GM21619 (cell line): ENCODE measurements around the gene WDR37.
A peak's percentile ranks its signal among the peaks of the same experiment; 100 is the strongest.
"Not testable (repeated sequence)": the region's sequence is repeated elsewhere in the genome, so short reads cannot be mapped to it uniquely, and the experiment has no call there.

Experiments
- ATAC-seq: cut with Tn5 transposase; IDR thresholded peaks from one replicate; pipeline ENCODE4 v1.9.1; 2021; ENCODE audit not compliant: unreplicated experiment

Gene WDR37, protein sequence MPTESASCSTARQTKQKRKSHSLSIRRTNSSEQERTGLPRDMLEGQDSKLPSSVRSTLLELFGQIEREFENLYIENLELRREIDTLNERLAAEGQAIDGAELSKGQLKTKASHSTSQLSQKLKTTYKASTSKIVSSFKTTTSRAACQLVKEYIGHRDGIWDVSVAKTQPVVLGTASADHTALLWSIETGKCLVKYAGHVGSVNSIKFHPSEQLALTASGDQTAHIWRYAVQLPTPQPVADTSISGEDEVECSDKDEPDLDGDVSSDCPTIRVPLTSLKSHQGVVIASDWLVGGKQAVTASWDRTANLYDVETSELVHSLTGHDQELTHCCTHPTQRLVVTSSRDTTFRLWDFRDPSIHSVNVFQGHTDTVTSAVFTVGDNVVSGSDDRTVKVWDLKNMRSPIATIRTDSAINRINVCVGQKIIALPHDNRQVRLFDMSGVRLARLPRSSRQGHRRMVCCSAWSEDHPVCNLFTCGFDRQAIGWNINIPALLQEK

DNA sequence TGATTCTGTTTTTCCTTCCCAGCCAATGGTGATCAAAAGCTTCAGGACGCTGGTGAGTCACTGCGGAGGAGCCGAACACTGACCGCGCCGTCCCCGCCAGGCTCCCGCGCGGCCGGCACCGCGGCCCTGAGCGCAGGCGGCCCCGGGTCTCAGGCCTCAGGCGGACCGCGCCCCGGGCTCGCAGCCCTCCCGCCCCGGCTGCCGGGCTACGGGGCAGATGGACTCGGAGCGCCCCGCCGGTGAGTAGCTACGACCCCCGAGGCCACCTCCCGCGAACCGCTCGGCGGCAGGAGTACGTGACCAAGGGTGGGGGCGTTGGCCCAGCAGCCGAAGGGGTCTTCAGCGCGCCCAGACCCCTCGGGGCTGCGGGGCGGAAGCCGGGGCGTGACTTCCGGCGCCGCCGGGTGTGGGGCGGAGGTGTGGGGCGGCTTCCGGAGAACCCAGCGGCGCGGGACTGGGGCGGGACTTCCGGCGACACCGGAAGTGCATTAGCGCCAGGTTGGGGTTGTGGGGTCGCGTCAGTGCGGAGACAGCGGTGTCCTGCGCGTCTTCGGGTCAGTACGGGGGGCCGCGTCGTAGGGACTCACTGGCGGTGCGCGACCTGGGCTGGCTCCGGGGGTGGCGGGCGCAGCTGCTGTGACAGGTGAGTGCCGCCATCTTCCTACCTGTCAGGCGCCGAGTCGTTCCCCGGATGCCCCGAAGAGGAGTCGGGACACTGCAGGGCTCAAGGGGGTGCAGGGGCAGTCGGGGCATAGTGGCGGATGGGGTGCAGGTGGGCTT lies at the start of gene WDR37:
WDR37 (plus strand) TSS at position 60 of the 780 bp plus-strand sequence. CDS start 15,771 bp downstream, outside the sequence.
- peak; percentile 92 for ATAC-seq

- no peak for ATAC-seq
Measured at GRCh38 chr10:1006573-1006972, 49.6 kb upstream of the WDR37 start.

- ATAC-seq, result no peak
Measured at GRCh38 chr10:1007583-1007982, 48.6 kb upstream of the WDR37 start.

GRCh38 chr10:1009071-1009494 lies 47.1 kb upstream of the WDR37 start:
- no peak for ATAC-seq

DNA sequence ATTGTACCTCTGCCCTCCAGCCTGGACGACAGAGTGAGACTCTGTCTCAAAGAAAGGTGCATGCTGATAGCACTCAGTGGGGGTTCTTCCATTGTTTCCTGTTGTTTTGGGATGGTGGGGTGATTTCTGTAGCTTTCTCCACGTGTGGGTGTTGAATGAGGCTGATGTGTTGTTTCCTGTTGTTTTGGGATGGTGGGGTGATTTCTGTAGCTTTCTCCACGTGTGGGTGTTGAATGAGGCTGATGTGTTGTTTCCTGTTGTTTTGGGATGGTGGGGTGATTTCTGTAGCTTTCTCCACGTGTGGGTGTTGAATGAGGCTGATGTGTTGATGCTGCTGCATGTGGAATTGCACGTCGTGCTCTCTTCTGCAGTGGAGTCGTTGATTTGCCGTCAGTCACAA lies 46.2 kb upstream of the WDR37 start:
- ATAC-seq, result not testable (repeated sequence)

DNA sequence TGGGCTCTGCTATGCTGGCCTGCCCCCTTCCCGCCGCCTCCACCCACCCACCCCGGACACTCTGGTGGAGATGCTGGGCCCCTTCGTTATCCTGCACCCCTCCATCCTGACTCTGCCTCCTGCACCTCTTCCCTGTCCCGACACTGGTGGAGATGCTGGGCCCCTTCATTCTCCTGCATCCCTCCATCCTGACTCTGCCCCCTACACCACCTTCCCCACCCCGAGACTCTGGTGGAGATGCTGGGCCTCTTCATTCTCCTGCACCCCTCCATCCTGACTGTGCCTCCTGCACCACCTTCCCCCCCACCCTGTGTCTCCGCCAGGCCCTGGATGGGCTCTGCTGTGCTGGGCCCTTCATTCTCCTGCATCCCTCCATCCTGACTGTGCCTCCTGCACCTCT lies 45.5 kb upstream of the WDR37 start:
- ATAC-seq, result no peak

- ATAC-seq, result no peak
Measured at GRCh38 chr10:1011696-1012095, 44.5 kb upstream of the WDR37 start.

DNA sequence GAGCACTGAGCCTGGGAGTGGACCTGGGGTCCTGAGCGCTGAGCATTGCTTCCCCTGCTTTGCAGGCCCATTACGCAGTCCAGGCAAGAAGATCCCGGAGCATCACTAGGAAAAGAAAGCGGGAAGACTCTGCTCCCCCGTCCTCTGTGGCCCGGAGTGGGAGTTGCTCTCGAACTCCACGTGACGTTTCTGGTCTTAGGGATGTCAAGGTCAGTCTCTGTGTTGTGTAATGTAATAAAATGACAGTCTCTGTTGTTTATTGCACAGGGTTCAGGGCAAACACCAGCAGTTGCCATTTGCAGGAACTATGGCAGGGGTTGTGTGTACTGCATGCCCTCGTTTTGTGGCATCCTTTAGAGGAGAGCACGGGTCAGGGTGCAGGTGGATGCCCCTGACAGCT lies 40.5 kb upstream of the WDR37 start:
- no peak for ATAC-seq

- ATAC-seq, result no peak
Measured at GRCh38 chr10:1019362-1019761, 36.8 kb upstream of the WDR37 start.

DNA sequence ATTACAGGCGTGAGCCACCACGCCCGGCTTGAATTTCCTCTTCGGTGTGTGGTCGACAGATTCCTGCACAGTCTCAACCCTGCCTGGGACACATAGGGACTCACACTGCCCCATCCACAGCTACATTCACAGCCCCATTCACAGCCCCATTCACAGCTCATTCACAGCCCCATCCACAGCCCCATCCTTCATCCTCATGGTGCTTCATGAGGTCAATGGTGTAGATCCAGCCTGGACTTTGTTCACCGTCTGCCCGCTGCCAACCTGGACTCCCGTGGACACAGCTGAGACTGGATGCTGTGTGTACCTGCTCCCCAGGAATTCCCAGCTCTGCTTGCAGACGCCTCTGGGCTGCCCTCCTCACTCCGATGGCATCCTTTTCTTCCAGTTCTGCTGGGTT lies 35.7 kb upstream of the WDR37 start:
- no peak for ATAC-seq

DNA sequence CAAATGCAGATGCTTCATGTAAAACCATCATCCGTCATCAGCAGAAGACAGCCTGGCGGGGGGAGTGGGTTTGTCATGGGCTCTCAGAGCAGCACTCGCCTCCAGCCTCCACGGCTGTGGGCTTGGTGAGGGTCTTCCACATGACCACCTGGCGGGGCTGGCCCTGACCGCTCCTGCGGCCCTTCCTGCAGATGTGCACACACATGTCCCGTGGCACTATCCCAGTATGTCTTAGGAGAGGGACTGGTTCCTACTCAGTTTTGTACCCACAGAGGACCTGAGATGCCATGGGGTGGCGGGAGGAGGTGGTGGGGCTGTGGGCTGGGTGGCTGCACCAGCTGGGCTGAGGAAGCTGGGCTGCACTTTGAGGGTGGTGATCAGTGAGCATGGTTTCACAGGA lies 35.2 kb upstream of the WDR37 start:
- ATAC-seq, result no peak

- ATAC-seq, result no peak
Measured at GRCh38 chr10:1022413-1022812, 33.8 kb upstream of the WDR37 start.

GRCh38 chr10:1024103-1024502 lies 32.1 kb upstream of the WDR37 start:
- ATAC-seq, result no peak

- ATAC-seq, result no peak
Measured at GRCh38 chr10:1025683-1026082, 30.5 kb upstream of the WDR37 start, which contains the start of gene IDI2. TSS of gene IDI2 (minus strand) at chr10:1025859. CDS start at chr10:1024723, 1,136 bp downstream.

DNA sequence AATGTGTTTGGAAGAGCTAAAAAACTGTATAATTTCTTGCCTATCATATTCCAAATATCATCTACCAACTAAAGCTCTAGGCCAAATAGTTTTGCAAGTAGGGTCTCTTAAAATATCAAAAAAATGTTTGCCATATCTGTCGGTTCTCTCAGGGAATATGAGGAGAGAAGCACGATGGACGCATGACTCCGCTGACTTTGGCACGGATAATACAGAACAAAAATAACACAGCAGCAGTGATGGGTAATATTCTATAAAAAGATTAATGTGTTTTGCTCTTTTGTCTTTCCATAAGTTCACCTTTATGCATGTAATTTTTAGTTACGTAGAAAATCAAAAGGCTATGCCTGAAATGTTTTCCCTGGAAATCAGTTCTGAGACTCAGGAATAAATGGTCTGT lies 29.6 kb upstream of the WDR37 start:
- ATAC-seq, result no peak

- no peak for ATAC-seq
Measured at GRCh38 chr10:1029838-1030237, 26.3 kb upstream of the WDR37 start.

- ATAC-seq, result no peak
Measured at GRCh38 chr10:1033601-1034000, 22.6 kb upstream of the WDR37 start.

DNA sequence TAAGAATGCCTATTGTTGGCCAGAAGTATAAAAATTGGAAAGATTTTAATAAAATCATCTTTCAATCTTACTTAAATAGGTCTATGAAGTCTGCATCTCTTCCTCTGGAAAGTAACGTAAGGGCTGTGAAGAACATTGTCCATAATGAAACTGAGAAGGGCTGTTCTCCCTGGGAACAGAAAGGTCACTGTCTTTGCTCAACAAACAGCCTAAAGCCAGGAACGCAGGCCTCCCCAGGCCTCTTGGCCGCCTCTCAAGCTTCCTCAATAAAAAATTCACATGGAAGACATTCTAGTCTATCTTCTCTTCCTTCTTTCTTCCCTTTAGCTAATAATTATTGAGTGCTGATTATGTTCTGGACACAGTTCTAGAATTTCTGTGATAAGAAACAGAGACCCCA lies 21.4 kb upstream of the WDR37 start:
- no peak for ATAC-seq

DNA sequence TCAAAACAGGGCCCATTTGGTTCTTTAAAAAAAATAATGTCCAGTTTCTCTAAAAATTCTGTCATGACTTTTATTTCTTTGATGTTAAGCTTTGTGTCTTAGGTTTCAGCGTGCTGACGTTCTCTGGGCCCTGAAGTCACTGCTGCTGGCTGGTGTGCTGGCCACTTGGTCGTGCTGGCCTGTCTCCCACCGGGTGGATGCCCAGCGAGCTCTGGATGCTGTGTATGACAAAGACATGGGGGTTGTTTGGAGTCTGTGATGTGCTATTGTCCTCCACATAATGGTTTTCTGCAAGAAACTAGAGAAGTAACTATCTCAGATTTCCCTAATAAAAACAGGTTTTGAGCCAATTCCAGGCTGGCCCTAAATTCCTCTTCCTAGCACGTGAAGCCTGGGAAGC lies 21.0 kb upstream of the WDR37 start:
- no peak for ATAC-seq

GRCh38 chr10:1036341-1036791 lies 19.8 kb upstream of the WDR37 start:
- ATAC-seq, result peak; percentile 60

GRCh38 chr10:1037098-1037497 lies 19.1 kb upstream of the WDR37 start:
- no peak for ATAC-seq

DNA sequence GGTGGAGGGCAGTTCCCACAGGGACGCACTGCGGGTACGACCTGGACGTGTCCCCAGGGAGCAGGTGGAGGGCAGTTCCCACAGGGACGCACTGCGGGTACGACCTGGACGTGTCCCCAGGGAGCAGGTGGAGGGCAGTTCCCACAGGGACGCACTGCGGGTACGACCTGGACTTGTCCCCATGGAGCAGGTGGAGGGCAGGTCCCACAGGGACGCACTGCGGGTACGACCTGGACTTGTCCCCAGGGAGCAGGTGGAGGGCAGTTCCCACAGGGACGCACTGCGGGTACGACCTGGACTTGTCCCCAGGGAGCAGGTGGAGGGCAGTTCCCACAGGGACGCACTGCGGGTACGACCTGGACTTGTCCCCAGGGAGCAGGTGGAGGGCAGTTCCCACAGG lies 17.4 kb upstream of the WDR37 start:
- not testable (repeated sequence) for ATAC-seq
